HG03342 (cell line): Measurements from ENCODE around the gene METTL13.
A peak's percentile ranks its signal among the peaks of the same experiment; 100 is the strongest.

Experiments
- ATAC-seq: cut with Tn5 transposase; IDR thresholded peaks from one replicate; pipeline ENCODE4 v1.9.1; 2021; ENCODE audit warnings: mild to moderate bottlenecking, moderate library complexity; ENCODE audit not compliant: unreplicated experiment

Gene METTL13

GRCh38 chr1:171781176-171781875, at the start of gene METTL13:
TSS of gene METTL13 (plus strand) at chr1:171781660. CDS start at chr1:171781968, 308 bp downstream.
- peak; percentile 98 for ATAC-seq

- no peak for ATAC-seq
Measured at GRCh38 chr1:171736196-171736595, 45.3 kb upstream of the METTL13 start.

GRCh38 chr1:171738911-171739310, 42.5 kb upstream of the METTL13 start:
- no peak for ATAC-seq

- ATAC-seq: no peak
Measured at GRCh38 chr1:171739656-171740055, 41.8 kb upstream of the METTL13 start.

GRCh38 chr1:171740356-171740863, 41.0 kb upstream of the METTL13 start:
- no peak for ATAC-seq

GRCh38 chr1:171740987-171741871, 40.2 kb upstream of the METTL13 start:
- ATAC-seq: peak; percentile 35

GRCh38 chr1:171741872-171742576, 39.4 kb upstream of the METTL13 start, which contains the start of gene VAMP4:
TSS of gene VAMP4 (minus strand) at chr1:171742065. CDS start at chr1:171738414, 3,651 bp downstream.
- peak; percentile 84 for ATAC-seq

GRCh38 chr1:171742577-171742922, 38.9 kb upstream of the METTL13 start:
- no peak for ATAC-seq

GRCh38 chr1:171743081-171743870, 38.2 kb upstream of the METTL13 start:
- no peak for ATAC-seq

GRCh38 chr1:171744986-171745385, 36.5 kb upstream of the METTL13 start:
- ATAC-seq: no peak

GRCh38 chr1:171748651-171749050, 32.8 kb upstream of the METTL13 start:
- ATAC-seq: no peak

GRCh38 chr1:171751221-171751620, 30.2 kb upstream of the METTL13 start:
- no peak for ATAC-seq

- no peak for ATAC-seq
Measured at GRCh38 chr1:171753182-171753581, 28.3 kb upstream of the METTL13 start.

GRCh38 chr1:171753685-171754352, 27.6 kb upstream of the METTL13 start:
- no peak for ATAC-seq

GRCh38 chr1:171754353-171754705, 27.1 kb upstream of the METTL13 start:
- no peak for ATAC-seq

- ATAC-seq: no peak
Measured at GRCh38 chr1:171754971-171755370, 26.5 kb upstream of the METTL13 start.

GRCh38 chr1:171756856-171757255, 24.6 kb upstream of the METTL13 start:
- no peak for ATAC-seq

GRCh38 chr1:171758011-171758410, 23.4 kb upstream of the METTL13 start:
- no peak for ATAC-seq

GRCh38 chr1:171762143-171762563, 19.3 kb upstream of the METTL13 start:
- ATAC-seq: no peak

GRCh38 chr1:171763764-171764163, 17.7 kb upstream of the METTL13 start:
- no peak for ATAC-seq
